OCI-LY3 (cell line): Measurements from ENCODE around the gene PTS.

Experiments
- EZH2phosphoT487 ChIP-seq: fragments of 200-600 bp; shearing (Covaris generic); IDR thresholded peaks from 2 replicates; pipeline ENCODE4 v1.6.1; 2018; ENCODE audit warnings: antibody characterized with exemption, mixed run types, low read depth
- TF ChIP-seq, protein P1 (sequence below): fragments of 200-600, 300-600 bp; sonication (generic); IDR thresholded peaks from 2 replicates; pipeline ENCODE4 v1.5.1; 2014; ENCODE audit warnings: antibody characterized with exemption, low read length, low read depth

DNA sequence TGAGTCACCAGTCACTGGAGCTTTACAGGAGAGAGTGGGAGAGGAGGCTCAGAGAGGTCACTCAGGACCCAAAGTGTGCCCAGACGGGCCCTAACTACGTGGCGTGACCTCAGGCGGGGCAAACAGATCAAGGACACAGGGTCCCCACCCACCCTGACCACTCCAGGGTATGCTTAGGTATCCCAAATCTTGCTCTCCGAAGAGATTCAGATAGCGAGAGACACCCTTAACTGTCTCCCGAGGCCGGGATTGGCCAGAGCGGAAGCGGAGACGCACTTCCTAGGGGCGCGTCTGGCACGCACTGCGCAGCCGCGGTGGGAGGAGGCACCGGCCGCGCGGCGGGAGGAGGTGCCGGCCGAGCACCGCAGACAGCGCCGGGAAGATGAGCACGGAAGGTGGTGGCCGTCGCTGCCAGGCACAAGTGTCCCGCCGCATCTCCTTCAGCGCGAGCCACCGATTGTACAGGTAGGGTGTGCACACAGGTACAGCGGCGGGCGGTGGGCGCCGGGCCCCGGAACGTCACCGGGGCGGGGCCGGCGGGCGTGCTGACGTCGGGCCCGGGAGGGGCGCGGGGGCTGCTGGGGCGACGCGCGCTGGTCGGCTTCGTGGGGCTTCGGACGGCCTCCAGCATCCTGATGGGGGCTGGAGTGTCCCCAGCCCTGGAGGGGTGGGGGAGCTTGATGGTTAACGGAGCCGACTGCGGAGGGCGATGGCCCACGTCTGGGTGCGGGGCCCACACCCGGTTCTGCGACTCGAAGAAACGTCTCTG is at the start of gene PTS:
- TF ChIP-seq, protein P1, sequence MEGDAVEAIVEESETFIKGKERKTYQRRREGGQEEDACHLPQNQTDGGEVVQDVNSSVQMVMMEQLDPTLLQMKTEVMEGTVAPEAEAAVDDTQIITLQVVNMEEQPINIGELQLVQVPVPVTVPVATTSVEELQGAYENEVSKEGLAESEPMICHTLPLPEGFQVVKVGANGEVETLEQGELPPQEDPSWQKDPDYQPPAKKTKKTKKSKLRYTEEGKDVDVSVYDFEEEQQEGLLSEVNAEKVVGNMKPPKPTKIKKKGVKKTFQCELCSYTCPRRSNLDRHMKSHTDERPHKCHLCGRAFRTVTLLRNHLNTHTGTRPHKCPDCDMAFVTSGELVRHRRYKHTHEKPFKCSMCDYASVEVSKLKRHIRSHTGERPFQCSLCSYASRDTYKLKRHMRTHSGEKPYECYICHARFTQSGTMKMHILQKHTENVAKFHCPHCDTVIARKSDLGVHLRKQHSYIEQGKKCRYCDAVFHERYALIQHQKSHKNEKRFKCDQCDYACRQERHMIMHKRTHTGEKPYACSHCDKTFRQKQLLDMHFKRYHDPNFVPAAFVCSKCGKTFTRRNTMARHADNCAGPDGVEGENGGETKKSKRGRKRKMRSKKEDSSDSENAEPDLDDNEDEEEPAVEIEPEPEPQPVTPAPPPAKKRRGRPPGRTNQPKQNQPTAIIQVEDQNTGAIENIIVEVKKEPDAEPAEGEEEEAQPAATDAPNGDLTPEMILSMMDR = no peak
- TF ChIP-seq EZH2phosphoT487 = no peak
